Measurements from ENCODE around the gene SERPINB8. TPM values are rescaled to one million over a fixed set of nuclear protein-coding genes. Genes with fewer than 3 reads are reported as not detected.

The SERPINB8 gene
- total RNA-seq, 4 donors from 2014 or later: 10.9 to 29.4 (median 17.9) TPM

GRCh38 chr18:64002581-64002980, 32.7 kb downstream of the SERPINB8 start:
- no peak for DNase-seq (ENCODE audit: low spot score in 2 of 2)
- H3K27ac ChIP-seq: no peak overlapping the region
- H3K27me3 ChIP-seq: no peaks in the 10 kb centered on the region
- no peaks in the 10 kb centered on the region for H3K9me3 ChIP-seq
- H3K36me3 ChIP-seq: no peaks in the 10 kb centered on the region
- no peaks in the 10 kb centered on the region for H3K4me1 ChIP-seq
- TF ChIP-seq EP300 (IDR thresholded peaks at IDR 0.05) (no peak), POLR2A (IDR thresholded peaks at IDR 0.05) (no peak), CTCF (IDR thresholded peaks at IDR 0.05) (no peak)
- WGBS, 2 donors: 42 to 73% methylated on average over 19 to 33 of the region's 41 CpGs
- H3K4me3 ChIP-seq: no peak overlapping the region

DNA sequence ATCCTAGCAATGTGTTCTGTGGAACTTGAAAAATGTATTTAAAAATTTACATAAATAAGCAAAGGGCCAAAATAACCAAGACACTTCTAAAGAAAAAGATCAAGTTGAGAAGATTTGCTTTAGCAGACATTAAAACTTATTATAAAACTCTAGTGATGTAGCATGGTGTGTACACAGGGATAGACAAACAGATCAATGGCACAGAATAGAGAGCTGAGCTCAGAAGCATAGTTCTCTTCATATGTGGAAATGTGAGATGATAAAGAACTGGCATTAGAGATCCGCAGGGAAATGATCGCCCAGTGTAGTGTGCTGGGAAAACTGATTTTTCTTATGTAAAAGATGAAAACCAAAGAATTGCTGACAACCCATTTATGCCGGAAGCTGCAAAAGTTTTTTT, 39.4 kb downstream of the SERPINB8 start:
- no peak for DNase-seq (ENCODE audit: low spot score in 2 of 2)
- Histone ChIP-seq H3K4me1 (no peaks in the 10 kb centered on the region), H3K27ac (no peak overlapping the region), H3K27me3 (no peaks in the 10 kb centered on the region), H3K4me3 (no peak overlapping the region), H3K36me3 (no peaks in the 10 kb centered on the region), H3K9me3 (no peaks in the 10 kb centered on the region)
- no peak for TF ChIP-seq CTCF (IDR thresholded peaks at IDR 0.05)
- no peak for TF ChIP-seq POLR2A (IDR thresholded peaks at IDR 0.05)
- no peak for TF ChIP-seq EP300 (IDR thresholded peaks at IDR 0.05)
- 84 to 95% methylated on average over 3 of the region's 3 CpGs for WGBS, 2 donors

DNA sequence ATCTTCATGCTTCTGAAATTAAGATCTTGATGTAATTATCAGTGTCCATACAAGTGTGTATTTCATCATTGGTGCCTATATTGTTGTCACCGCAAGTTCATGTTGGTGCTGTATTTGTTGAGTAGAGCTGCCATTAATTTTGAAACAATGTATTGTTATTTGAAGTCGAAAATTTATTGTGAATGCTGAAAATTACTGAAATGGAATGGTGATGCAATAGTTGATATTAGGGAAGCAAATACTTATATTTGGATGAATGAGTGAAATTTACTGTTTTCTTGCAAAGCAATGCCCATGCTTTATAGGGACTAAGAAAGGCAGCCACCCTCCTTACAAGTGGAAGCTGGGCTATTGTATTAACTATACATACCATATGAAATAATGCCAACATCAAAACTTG, 41.6 kb downstream of the SERPINB8 start:
- 81 to 85% methylated on average over 2 of the region's 2 CpGs for WGBS, 2 donors
- no peaks in the 10 kb centered on the region for H3K36me3 ChIP-seq
- TF ChIP-seq CTCF (IDR thresholded peaks at IDR 0.05) (no peak), EP300 (IDR thresholded peaks at IDR 0.05) (no peak), POLR2A (IDR thresholded peaks at IDR 0.05) (no peak)
- no peak overlapping the region for H3K27ac ChIP-seq
- H3K9me3 ChIP-seq: no peaks in the 10 kb centered on the region
- no peaks in the 10 kb centered on the region for H3K27me3 ChIP-seq
- H3K4me3 ChIP-seq: no peak overlapping the region
- no peaks in the 10 kb centered on the region for H3K4me1 ChIP-seq
- no peak for DNase-seq (ENCODE audit: low spot score in 2 of 2)

DNA sequence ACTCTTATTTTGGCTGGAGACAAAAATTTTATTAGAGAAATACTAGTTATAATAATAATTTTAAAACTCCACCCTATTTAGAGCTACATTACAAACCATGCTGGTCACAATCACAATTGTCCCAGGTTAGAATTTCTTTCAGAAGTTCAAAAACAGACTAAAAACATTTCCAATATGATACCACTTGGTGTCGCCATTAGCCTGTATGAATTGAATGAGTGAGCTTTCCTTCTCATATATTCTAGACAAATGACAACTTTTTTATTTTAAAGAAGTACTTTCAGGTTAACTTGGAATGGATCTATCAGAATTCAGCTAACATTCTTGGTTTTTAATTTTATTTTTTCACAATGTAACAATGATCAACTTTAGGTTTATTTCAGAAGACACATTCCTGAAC, 48.0 kb downstream of the SERPINB8 start:
- Histone ChIP-seq H3K9me3 (no peaks in the 10 kb centered on the region), H3K36me3 (no peaks in the 10 kb centered on the region), H3K4me1 (peaks cover 0 to 5% (median 0%) of the 10 kb centered on the region in 4 donors), H3K4me3 (no peak overlapping the region), H3K27ac (no peak overlapping the region), H3K27me3 (no peaks in the 10 kb centered on the region)
- DNase-seq (ENCODE audit: low spot score in 2 of 2): no peak
- 7 to 13% methylated on average over 1 of the region's 1 CpG for WGBS, 2 donors
- TF ChIP-seq CTCF (IDR thresholded peaks at IDR 0.05) (peak in 3 of 5 experiments; percentile 25 to 37 (median 35)), EP300 (IDR thresholded peaks at IDR 0.05) (no peak)

GRCh38 chr18:64019922-64020756, 50.3 kb downstream of the SERPINB8 start:
- Histone ChIP-seq H3K27me3 (no peaks in the 10 kb centered on the region), H3K4me1 (peaks cover 0 to 5% (median 0%) of the 10 kb centered on the region in 4 donors), H3K27ac (no peak overlapping the region), H3K4me3 (no peak overlapping the region), H3K9me3 (no peaks in the 10 kb centered on the region), H3K36me3 (no peaks in the 10 kb centered on the region)
- no peak for TF ChIP-seq POLR2A (IDR thresholded peaks at IDR 0.05)
- no peak for TF ChIP-seq CTCF (IDR thresholded peaks at IDR 0.05)
- no peak for TF ChIP-seq EP300 (IDR thresholded peaks at IDR 0.05)
- no peak for DNase-seq (ENCODE audit: low spot score in 2 of 2)
- 66 to 71% methylated on average over 3 of the region's 3 CpGs for WGBS, 2 donors

Measured in tibial nerve (tissue), 4 donors.